H9 (cell line): ENCODE measurements around the gene PIANP. TPM values are rescaled to one million over a fixed set of nuclear protein-coding genes. Genes with fewer than 3 reads are reported as not detected.

Experiments
- DNase-seq: peaks from one replicate; pipeline ENCODE4 v3.0.0-alpha.2; 2017
- H2AFZ ChIP-seq: one replicate; pipeline ENCODE4 v1.6.1; 2013; ENCODE audit warnings: mild to moderate bottlenecking, low read length, control low read depth, moderate library complexity
- H2AK5ac ChIP-seq: 2 replicates; pipeline ENCODE4 v1.6.1; 2013; ENCODE audit warnings: low read length, control low read depth, mixed read lengths; ENCODE audit not compliant: insufficient read length
- H2BK120ac ChIP-seq: one replicate; pipeline ENCODE4 v1.6.1; 2013; ENCODE audit warnings: low read depth, mild to moderate bottlenecking, low read length, control low read depth, inconsistent platforms; ENCODE audit not compliant: poor library complexity, severe bottlenecking
- H2BK12ac ChIP-seq: 2 replicates; pipeline ENCODE4 v1.6.1; 2013; ENCODE audit warnings: low read length, control low read depth, mixed read lengths, low read depth; ENCODE audit not compliant: insufficient read length
- H2BK15ac ChIP-seq: 2 replicates; pipeline ENCODE4 v1.6.1; 2013; ENCODE audit warnings: low read depth, low read length, control low read depth
- H2BK20ac ChIP-seq: one replicate; pipeline ENCODE4 v1.6.1; 2013; ENCODE audit warnings: low read depth, mild to moderate bottlenecking, low read length, control low read depth, inconsistent platforms; ENCODE audit not compliant: poor library complexity, severe bottlenecking
- H2BK5ac ChIP-seq: 2 replicates; pipeline ENCODE4 v1.6.1; 2013; ENCODE audit warnings: low read length, control low read depth, mixed read lengths; ENCODE audit not compliant: insufficient read length
- H3K14ac ChIP-seq: 2 replicates; pipeline ENCODE4 v1.6.1; 2013; ENCODE audit warnings: low read length, control low read depth; ENCODE audit not compliant: insufficient read depth
- H3K18ac ChIP-seq: 2 replicates; pipeline ENCODE4 v1.6.1; 2013; ENCODE audit warnings: low read depth, mild to moderate bottlenecking, mixed read lengths, low read length, control low read depth; ENCODE audit not compliant: insufficient read length
- H3K23ac ChIP-seq: 2 replicates; pipeline ENCODE4 v1.6.1; 2013; ENCODE audit warnings: low read length, control low read depth, mixed read lengths, low read depth; ENCODE audit not compliant: insufficient read length
- H3K23me2 ChIP-seq: 2 replicates; pipeline ENCODE4 v1.6.1; 2013; ENCODE audit warnings: low read depth, mild to moderate bottlenecking, mixed read lengths, low read length, control low read depth; ENCODE audit not compliant: insufficient read length, poor library complexity, severe bottlenecking
- H3K27ac ChIP-seq: 2 replicates; pipeline ENCODE4 v1.5.1; 2013; ENCODE audit warnings: low read length, control low read depth, mixed read lengths, low read depth; ENCODE audit not compliant: insufficient read length
- H3K27me3 ChIP-seq: 2 replicates; pipeline ENCODE4 v1.6.1; 2013; ENCODE audit warnings: low read length, control low read depth, inconsistent platforms; ENCODE audit not compliant: insufficient read depth
- H3K4ac ChIP-seq: 2 replicates; pipeline ENCODE4 v1.6.1; 2013; ENCODE audit warnings: low read depth, mild to moderate bottlenecking, control low read depth, inconsistent platforms, low read length, moderate library complexity
- H3K4me1 ChIP-seq: 2 replicates; pipeline ENCODE4 v1.6.1; 2013; ENCODE audit warnings: low read length, control low read depth, inconsistent platforms; ENCODE audit not compliant: insufficient read depth
- H3K4me2 ChIP-seq: 2 replicates; pipeline ENCODE4 v1.6.1; 2013; ENCODE audit warnings: low read length, control low read depth, mixed read lengths; ENCODE audit not compliant: insufficient read length, insufficient read depth
- H3K56ac ChIP-seq: 2 replicates; pipeline ENCODE4 v1.6.1; 2013; ENCODE audit warnings: low read depth, mild to moderate bottlenecking, mixed read lengths, low read length, control low read depth; ENCODE audit not compliant: insufficient read length
- H3K79me1 ChIP-seq: 2 replicates; pipeline ENCODE4 v1.6.1; 2013; ENCODE audit warnings: low read depth, mild to moderate bottlenecking, moderate library complexity, low read length, control low read depth, inconsistent platforms; ENCODE audit not compliant: insufficient read depth, poor library complexity, severe bottlenecking
- H3K79me2 ChIP-seq: 2 replicates; pipeline ENCODE4 v1.6.1; 2013; ENCODE audit warnings: low read length, control low read depth, inconsistent platforms; ENCODE audit not compliant: insufficient read depth
- H3K9ac ChIP-seq: 2 replicates; pipeline ENCODE4 v1.6.1; 2013; ENCODE audit warnings: low read length, control low read depth, mixed read lengths; ENCODE audit not compliant: insufficient read length; ENCODE audit errors: extremely low read depth
- H3K9me3 ChIP-seq: one replicate; pipeline ENCODE4 v1.6.1; 2013; ENCODE audit warnings: low read depth, low read length, inconsistent platforms; ENCODE audit not compliant: control insufficient read depth
- H3T11ph ChIP-seq: one replicate; pipeline ENCODE4 v1.6.1; 2013; ENCODE audit warnings: mild to moderate bottlenecking, low read length, control low read depth, inconsistent platforms
- H4K20me1 ChIP-seq: one replicate; pipeline ENCODE4 v1.6.1; 2013; ENCODE audit not compliant: control insufficient read depth, insufficient read length, insufficient read depth
- H4K5ac ChIP-seq: 2 replicates; pipeline ENCODE4 v1.6.1; 2013; ENCODE audit warnings: low read depth, mild to moderate bottlenecking, mixed read lengths, low read length, control low read depth; ENCODE audit not compliant: insufficient read length
- H4K8ac ChIP-seq: replicated peaks from 2 replicates; pipeline ENCODE4 v1.6.1; 2013; ENCODE audit warnings: low read length, control low read depth, mixed read lengths, low read depth; ENCODE audit not compliant: insufficient read length
- H4K91ac ChIP-seq: 2 replicates; pipeline ENCODE4 v1.6.1; 2013; ENCODE audit warnings: low read depth, mild to moderate bottlenecking, moderate library complexity, mixed read lengths, low read length, control low read depth; ENCODE audit not compliant: insufficient read length
- H3K27ac Mint-ChIP-seq, 3 experiments: 2 replicates in 2 of 3; 3 replicates in 1 of 3; pipeline ENCODE4 v1.8.0; 2020 to 2021; ENCODE audit warnings: mixed read lengths in 3 of 3, mild to moderate bottlenecking in 1 of 3, moderate library complexity in 1 of 3
- H3K27me3 Mint-ChIP-seq: 2 replicates; pipeline ENCODE4 v1.8.0; 2021; ENCODE audit warnings: low read depth, mild to moderate bottlenecking, moderate library complexity, mixed read lengths
- H3K36me3 Mint-ChIP-seq, 3 experiments: 2 replicates in 2 of 3; 3 replicates in 1 of 3; pipeline ENCODE4 v1.8.0; 2020 to 2021; ENCODE audit warnings: low read depth in 3 of 3, mixed read lengths in 3 of 3; ENCODE audit not compliant: insufficient read depth in 1 of 3
- H3K4me1 Mint-ChIP-seq, 2 experiments: 2 replicates each; pipeline ENCODE4 v1.8.0; 2020; ENCODE audit warnings: mixed read lengths in 2 of 2
- H3K4me3 Mint-ChIP-seq, 2 experiments: 2 replicates in 1 of 2; 3 replicates in 1 of 2; pipeline ENCODE4 v1.8.0; 2020 to 2021; ENCODE audit warnings: mild to moderate bottlenecking in 2 of 2, mixed read lengths in 2 of 2, moderate library complexity in 1 of 2
- H3K9me3 Mint-ChIP-seq, 2 experiments: 2 replicates in 1 of 2; 3 replicates in 1 of 2; pipeline ENCODE4 v1.8.0; 2020; ENCODE audit warnings: mild to moderate bottlenecking in 2 of 2, mixed read lengths in 2 of 2, moderate library complexity in 1 of 2
- CTCF ChIP-seq: fragments of 200-600 bp; sonication (generic); conservative IDR thresholded peaks from 3 replicates; pipeline ENCODE4 v1.8.0; 2021; ENCODE audit warnings: antibody characterized with exemption, mild to moderate bottlenecking
- WGBS: extraction: QIAGEN DNeasy Blood & Tissue Kit; methylation state at CpG from one replicate; pipeline ENCODE4 v1.1.7; 2013; ENCODE audit warnings: missing lambda C conversion rate, low lambda C conversion rate, mixed read lengths; ENCODE audit not compliant: insufficient read length; ENCODE audit errors: extremely low coverage; 5-methylcytosine and 5-hydroxymethylcytosine counted together
- total RNA-seq: library from RNA; stranded (reverse); gene quantifications from 2 replicates; pipeline ENCODE4 v1.2.1, GENCODE V29; 2021

The PIANP gene
- total RNA-seq, 1 experiment from 2014 or later: 6.6 TPM

- no peak overlapping the region for H2AFZ ChIP-seq
- peak overlapping the region; percentile 94 to 96 for H3K4me3 Mint-ChIP-seq
- no peak for TF ChIP-seq CTCF
Observed at GRCh38 chr12:6662602-6662905, 38.1 kb downstream of the PIANP start.

More at GRCh38 chr12:6662602-6662905, 38.1 kb downstream of the PIANP start:
- Histone ChIP-seq H3K9ac (peak overlapping the region; percentile 89), H3K9me3 (no peaks in the 10 kb centered on the region), H2BK5ac (no peak overlapping the region), H4K5ac (no peak overlapping the region), H3K56ac (no peak overlapping the region), H2AK5ac (no peak overlapping the region), H3K4ac (no peak overlapping the region), H3K23me2 (peaks cover 4% of the 10 kb centered on the region), H2BK12ac (no peak overlapping the region), H4K8ac (no peak overlapping the region), H2BK20ac (no peak overlapping the region), H3K14ac (peak overlapping the region; percentile 76), H3K4me2 (peak overlapping the region; percentile 88), H3K18ac (no peak overlapping the region), H3K79me2 (no peaks in the 10 kb centered on the region), H3K4me1 (no peaks in the 10 kb centered on the region), H3K27ac (no peak overlapping the region), H3K23ac (no peak overlapping the region), H4K91ac (no peak overlapping the region), H3K79me1 (no peaks in the 10 kb centered on the region), H3K27me3 (no peaks in the 10 kb centered on the region), H4K20me1 (no peaks in the 10 kb centered on the region), H2BK120ac (no peak overlapping the region), H3T11ph (no peak overlapping the region), H2BK15ac (no peak overlapping the region)
- Mint-ChIP-seq H3K4me1 (peaks cover 10% of the 10 kb centered on the region in 2 experiments), H3K27me3 (no peaks in the 10 kb centered on the region), H3K36me3 (peaks cover 6 to 20% (median 16%) of the 10 kb centered on the region in 3 experiments), H3K9me3 (no peaks in the 10 kb centered on the region), H3K27ac (peak overlapping the region; percentile 96 to 99 (median 98))
- no CpG with 5 or more reads among the region's 10 CpGs for WGBS
- DNase-seq: no peak
